Type B pancreatic cell (in vitro differentiated cells): ENCODE data around the gene TPMT. TPM values are rescaled to one million over a fixed set of nuclear protein-coding genes. Genes with fewer than 3 reads are reported as not detected.

Experiments used
- DNase-seq: peaks from one replicate; pipeline ENCODE4 v3.0.0; 2021; ENCODE audit warnings: mixed read lengths; ENCODE audit not compliant: unreplicated experiment; ENCODE audit errors: extremely low spot score
- H3K27ac Mint-ChIP-seq: 2 replicates; pipeline ENCODE4 v1.8.0; 2021; ENCODE audit warnings: mild to moderate bottlenecking, mixed read lengths
- H3K27me3 Mint-ChIP-seq: 2 replicates; pipeline ENCODE4 v1.8.0; 2021; ENCODE audit warnings: mixed read lengths
- H3K36me3 Mint-ChIP-seq: 2 replicates; pipeline ENCODE4 v1.8.0; 2021; ENCODE audit warnings: mixed read lengths
- H3K4me1 Mint-ChIP-seq: one replicate; pipeline ENCODE4 v1.8.0; 2021; ENCODE audit warnings: mixed read lengths; ENCODE audit not compliant: unreplicated experiment
- H3K4me3 Mint-ChIP-seq: 2 replicates; pipeline ENCODE4 v1.8.0; 2021; ENCODE audit warnings: mild to moderate bottlenecking, mixed read lengths
- H3K9me3 Mint-ChIP-seq: 2 replicates; pipeline ENCODE4 v1.8.0; 2021; ENCODE audit warnings: mixed read lengths
- long read RNA-seq: library from polyadenylated mRNA; unstranded; transcript quantifications from one replicate; pipeline ENCODE4 v2.0.0, GENCODE V29; 2020
- total RNA-seq: library from RNA; stranded (reverse); gene quantifications from 2 replicates; pipeline ENCODE4 v1.2.1, GENCODE V29; 2021; ENCODE audit warnings: low replicate concordance
- TF ChIP-seq, protein P1 (sequence below): fragments of 200-600 bp; sonication (generic); conservative IDR thresholded peaks from 2 replicates; pipeline ENCODE4 v1.5.0; 2021; ENCODE audit warnings: antibody characterized with exemption, mild to moderate bottlenecking

The TPMT gene
- total RNA-seq = 12.8 and 19.2 TPM in 2 replicates
- long read RNA-seq, transcript TPMT-201 (9 exons, 3,181 nt) = major isoform, 141 of 208 reads
- long read RNA-seq, partial matches to known transcripts = 7 of 208 reads
- long read RNA-seq, other reads (novel, unspliced or antisense) = 60 of 208 reads

GRCh38 chr6:18154507-18155149 is at the start of gene TPMT:
TPMT (minus strand) TSS chr6:18155077; CDS start chr6:18149127, 5,950 bp downstream.
- no peak for DNase-seq
- peaks cover 6% of the 10 kb centered on the region for H3K9me3 Mint-ChIP-seq
- peak within 1 kb of the TSS; percentile 99 for H3K27ac Mint-ChIP-seq
- H3K4me3 Mint-ChIP-seq = peak within 1 kb of the TSS; percentile 100
- H3K36me3 Mint-ChIP-seq = peaks cover 7% of the 10 kb centered on the region
- peaks cover 15% of the 10 kb centered on the region for H3K4me1 Mint-ChIP-seq
- no peaks in the 10 kb centered on the region for H3K27me3 Mint-ChIP-seq
- TF ChIP-seq, protein P1, sequence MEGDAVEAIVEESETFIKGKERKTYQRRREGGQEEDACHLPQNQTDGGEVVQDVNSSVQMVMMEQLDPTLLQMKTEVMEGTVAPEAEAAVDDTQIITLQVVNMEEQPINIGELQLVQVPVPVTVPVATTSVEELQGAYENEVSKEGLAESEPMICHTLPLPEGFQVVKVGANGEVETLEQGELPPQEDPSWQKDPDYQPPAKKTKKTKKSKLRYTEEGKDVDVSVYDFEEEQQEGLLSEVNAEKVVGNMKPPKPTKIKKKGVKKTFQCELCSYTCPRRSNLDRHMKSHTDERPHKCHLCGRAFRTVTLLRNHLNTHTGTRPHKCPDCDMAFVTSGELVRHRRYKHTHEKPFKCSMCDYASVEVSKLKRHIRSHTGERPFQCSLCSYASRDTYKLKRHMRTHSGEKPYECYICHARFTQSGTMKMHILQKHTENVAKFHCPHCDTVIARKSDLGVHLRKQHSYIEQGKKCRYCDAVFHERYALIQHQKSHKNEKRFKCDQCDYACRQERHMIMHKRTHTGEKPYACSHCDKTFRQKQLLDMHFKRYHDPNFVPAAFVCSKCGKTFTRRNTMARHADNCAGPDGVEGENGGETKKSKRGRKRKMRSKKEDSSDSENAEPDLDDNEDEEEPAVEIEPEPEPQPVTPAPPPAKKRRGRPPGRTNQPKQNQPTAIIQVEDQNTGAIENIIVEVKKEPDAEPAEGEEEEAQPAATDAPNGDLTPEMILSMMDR = no peak

DNA sequence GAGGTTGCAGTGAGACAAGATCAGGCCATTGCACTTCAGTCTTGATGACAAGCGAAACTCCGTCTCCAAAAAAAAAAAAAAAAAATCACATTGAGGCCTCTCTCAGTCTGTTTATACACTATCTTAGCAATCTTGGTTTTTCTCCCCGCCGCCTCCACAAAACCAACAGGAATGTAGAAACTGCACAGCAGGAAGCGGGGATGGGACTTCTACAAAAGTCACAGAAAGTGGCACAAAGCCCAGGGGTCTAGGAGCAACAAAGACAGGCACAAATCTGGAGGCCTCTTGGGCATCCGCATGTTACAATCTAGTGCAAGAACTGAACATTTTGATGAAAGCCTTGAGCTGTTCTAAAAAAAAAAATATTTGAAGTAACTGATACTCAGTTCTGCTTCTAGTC is 48.9 kb upstream of the TPMT start:
- no peak overlapping the region for H3K27ac Mint-ChIP-seq
- no peaks in the 10 kb centered on the region for H3K4me1 Mint-ChIP-seq
- no peak for DNase-seq
- TF ChIP-seq, protein P1 = no peak
- H3K27me3 Mint-ChIP-seq = no peaks in the 10 kb centered on the region
- no peak overlapping the region for H3K4me3 Mint-ChIP-seq
- no peaks in the 10 kb centered on the region for H3K9me3 Mint-ChIP-seq
- peaks cover 30% of the 10 kb centered on the region for H3K36me3 Mint-ChIP-seq

DNA sequence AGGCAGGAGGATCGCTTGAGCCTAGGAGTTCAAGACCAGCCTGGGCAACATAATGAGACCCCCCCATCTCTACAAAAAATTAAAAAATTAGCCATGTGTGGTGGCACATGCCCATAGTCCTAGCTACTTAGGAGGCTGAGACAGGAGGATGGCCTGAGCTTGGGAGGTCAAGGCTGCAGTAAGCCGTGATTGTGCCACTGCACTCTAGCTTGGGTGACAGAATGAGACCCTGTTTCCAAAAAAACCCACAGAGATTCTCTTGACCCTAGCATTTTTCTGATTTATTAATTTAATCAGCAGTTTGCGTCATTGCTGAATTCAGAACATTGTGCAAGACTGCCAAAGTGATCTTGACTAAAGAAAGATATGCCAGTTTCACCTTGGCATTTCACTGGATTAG is 37.1 kb upstream of the TPMT start:
- Mint-ChIP-seq H3K4me1 (no peaks in the 10 kb centered on the region), H3K9me3 (no peaks in the 10 kb centered on the region), H3K27ac (no peak overlapping the region), H3K36me3 (peaks cover 12% of the 10 kb centered on the region), H3K4me3 (no peak overlapping the region), H3K27me3 (no peaks in the 10 kb centered on the region)
- TF ChIP-seq, protein P1 = no peak
- DNase-seq = no peak

GRCh38 chr6:18189196-18189595 is 34.3 kb upstream of the TPMT start:
- H3K4me1 Mint-ChIP-seq = peaks cover 19% of the 10 kb centered on the region
- no peak for DNase-seq
- no peaks in the 10 kb centered on the region for H3K27me3 Mint-ChIP-seq
- H3K27ac Mint-ChIP-seq = no peak overlapping the region
- TF ChIP-seq, protein P1 = no peak
- no peaks in the 10 kb centered on the region for H3K9me3 Mint-ChIP-seq
- no peak overlapping the region for H3K4me3 Mint-ChIP-seq
- H3K36me3 Mint-ChIP-seq = peaks cover 7% of the 10 kb centered on the region

GRCh38 chr6:18187701-18188100 is 32.8 kb upstream of the TPMT start:
- Mint-ChIP-seq H3K4me3 (no peak overlapping the region), H3K36me3 (peaks cover 14% of the 10 kb centered on the region), H3K27me3 (no peaks in the 10 kb centered on the region), H3K9me3 (no peaks in the 10 kb centered on the region), H3K4me1 (peaks cover 19% of the 10 kb centered on the region), H3K27ac (no peak overlapping the region)
- TF ChIP-seq, protein P1 = no peak
- no peak for DNase-seq
